ENCODE data around the gene SARDH. TPM values are rescaled to one million over a fixed set of nuclear protein-coding genes. Genes with fewer than 3 reads are reported as not detected.

The SARDH gene
- total RNA-seq, 1 donor from 2014 or later: 5.0 TPM

- Mint-ChIP-seq H3K27ac (ENCODE audit: unreplicated experiment) (no peak overlapping the region), H3K4me3 (ENCODE audit: unreplicated experiment) (no peak overlapping the region), H3K36me3 (ENCODE audit: low read depth, unreplicated experiment) (peaks cover 10% of the 10 kb centered on the region), H3K27me3 (ENCODE audit: unreplicated experiment) (peaks cover 11% of the 10 kb centered on the region), H3K4me1 (ENCODE audit: unreplicated experiment) (peaks cover under 1% of the 10 kb centered on the region), H3K9me3 (ENCODE audit: unreplicated experiment) (no peaks in the 10 kb centered on the region)
- DNase-seq (ENCODE audit: low spot score): no peak
- TF ChIP-seq, protein P1, sequence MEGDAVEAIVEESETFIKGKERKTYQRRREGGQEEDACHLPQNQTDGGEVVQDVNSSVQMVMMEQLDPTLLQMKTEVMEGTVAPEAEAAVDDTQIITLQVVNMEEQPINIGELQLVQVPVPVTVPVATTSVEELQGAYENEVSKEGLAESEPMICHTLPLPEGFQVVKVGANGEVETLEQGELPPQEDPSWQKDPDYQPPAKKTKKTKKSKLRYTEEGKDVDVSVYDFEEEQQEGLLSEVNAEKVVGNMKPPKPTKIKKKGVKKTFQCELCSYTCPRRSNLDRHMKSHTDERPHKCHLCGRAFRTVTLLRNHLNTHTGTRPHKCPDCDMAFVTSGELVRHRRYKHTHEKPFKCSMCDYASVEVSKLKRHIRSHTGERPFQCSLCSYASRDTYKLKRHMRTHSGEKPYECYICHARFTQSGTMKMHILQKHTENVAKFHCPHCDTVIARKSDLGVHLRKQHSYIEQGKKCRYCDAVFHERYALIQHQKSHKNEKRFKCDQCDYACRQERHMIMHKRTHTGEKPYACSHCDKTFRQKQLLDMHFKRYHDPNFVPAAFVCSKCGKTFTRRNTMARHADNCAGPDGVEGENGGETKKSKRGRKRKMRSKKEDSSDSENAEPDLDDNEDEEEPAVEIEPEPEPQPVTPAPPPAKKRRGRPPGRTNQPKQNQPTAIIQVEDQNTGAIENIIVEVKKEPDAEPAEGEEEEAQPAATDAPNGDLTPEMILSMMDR (IDR thresholded peaks at IDR 0.05; ENCODE audit: unreplicated experiment): no peak
Measured at GRCh38 chr9:133781828-133782135, 43.6 kb upstream of the SARDH start.

- peaks cover 11% of the 10 kb centered on the region for H3K27me3 Mint-ChIP-seq (ENCODE audit: unreplicated experiment)
- H3K36me3 Mint-ChIP-seq (ENCODE audit: low read depth, unreplicated experiment): peaks cover 6% of the 10 kb centered on the region
- TF ChIP-seq, protein P1 (IDR thresholded peaks at IDR 0.05; ENCODE audit: unreplicated experiment): no peak
- no peaks in the 10 kb centered on the region for H3K9me3 Mint-ChIP-seq (ENCODE audit: unreplicated experiment)
- no peak for DNase-seq (ENCODE audit: low spot score)
- no peak overlapping the region for H3K27ac Mint-ChIP-seq (ENCODE audit: unreplicated experiment)
- no peaks in the 10 kb centered on the region for H3K4me1 Mint-ChIP-seq (ENCODE audit: unreplicated experiment)
- no peak overlapping the region for H3K4me3 Mint-ChIP-seq (ENCODE audit: unreplicated experiment)
Measured at GRCh38 chr9:133780962-133781827, 43.0 kb upstream of the SARDH start.

DNA sequence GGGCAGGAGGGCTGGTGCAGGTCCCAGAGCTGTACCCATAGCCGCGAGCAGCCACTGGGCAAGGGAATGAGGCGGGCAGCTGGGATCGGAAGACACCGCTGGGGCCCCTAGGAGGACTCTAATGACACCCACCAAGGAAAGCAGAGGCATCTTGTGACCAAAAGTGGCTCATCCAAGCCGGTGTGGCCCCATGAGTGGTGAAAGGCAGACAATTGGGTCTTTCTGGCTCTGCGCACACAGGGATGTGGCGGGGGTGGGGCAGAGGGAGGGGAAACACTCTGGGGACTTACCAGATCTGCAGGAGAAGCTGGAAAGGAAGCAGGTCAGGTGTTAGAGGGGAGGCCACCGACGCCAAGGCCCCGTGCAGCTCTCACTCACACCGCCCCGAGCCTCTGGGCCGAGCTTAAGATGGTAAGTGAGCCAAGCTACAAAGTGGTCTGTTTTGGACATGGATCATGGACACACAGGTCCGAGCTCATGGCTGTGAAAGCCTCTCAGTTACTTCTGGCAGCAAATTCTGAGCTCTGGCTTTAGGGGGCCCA, 42.3 kb upstream of the SARDH start:
- TF ChIP-seq, protein P1 (IDR thresholded peaks at IDR 0.05; ENCODE audit: unreplicated experiment): no peak
- Mint-ChIP-seq H3K4me1 (ENCODE audit: unreplicated experiment) (no peaks in the 10 kb centered on the region), H3K27me3 (ENCODE audit: unreplicated experiment) (peaks cover 11% of the 10 kb centered on the region), H3K4me3 (ENCODE audit: unreplicated experiment) (no peak overlapping the region), H3K27ac (ENCODE audit: unreplicated experiment) (no peak overlapping the region), H3K9me3 (ENCODE audit: unreplicated experiment) (no peaks in the 10 kb centered on the region), H3K36me3 (ENCODE audit: low read depth, unreplicated experiment) (peaks cover 6% of the 10 kb centered on the region)
- no peak for DNase-seq (ENCODE audit: low spot score)

GRCh38 chr9:133779516-133780403, 41.6 kb upstream of the SARDH start:
- Mint-ChIP-seq H3K27me3 (ENCODE audit: unreplicated experiment) (peaks cover 11% of the 10 kb centered on the region), H3K36me3 (ENCODE audit: low read depth, unreplicated experiment) (peaks cover 6% of the 10 kb centered on the region), H3K27ac (ENCODE audit: unreplicated experiment) (no peak overlapping the region), H3K9me3 (ENCODE audit: unreplicated experiment) (no peaks in the 10 kb centered on the region), H3K4me1 (ENCODE audit: unreplicated experiment) (no peaks in the 10 kb centered on the region), H3K4me3 (ENCODE audit: unreplicated experiment) (no peak overlapping the region)
- DNase-seq (ENCODE audit: low spot score): no peak
- TF ChIP-seq, protein P1 (IDR thresholded peaks at IDR 0.05; ENCODE audit: unreplicated experiment): no peak
